Adrenal gland (tissue), 5 donors: ENCODE measurements around the gene LRP1.

Experiments used
- CTCF ChIP-seq, 6 experiments: fragments of 450-650 bp in 4 of 6; fragments of 200-600 bp in 2 of 6; sonication (generic) in 1 of 6; IDR thresholded peaks; 1 replicate in 5 of 6; 2 replicates in 1 of 6; pipeline versions ENCODE4 v1.5.1 to v1.8.0; 2016 to 2021; ENCODE audit warnings: antibody characterized with exemption in 6 of 6, mild to moderate bottlenecking in 2 of 6, moderate library complexity in 1 of 6
- POLR2A ChIP-seq, 2 donors: fragments of 450-650 bp; IDR thresholded peaks; one replicate each; pipeline ENCODE4 v1.6.1; 2017; ENCODE audit warnings: antibody characterized with exemption in 2 of 2, mild to moderate bottlenecking in 2 of 2, moderate library complexity in 1 of 2
- donor health status: DM: no; HTN: no; CAD: no.

GRCh38 chr12:57224278-57224972, 96.1 kb downstream of the LRP1 start:
- no peak for TF ChIP-seq CTCF (IDR thresholded peaks at IDR 0.05)
- no peak for TF ChIP-seq POLR2A (IDR thresholded peaks at IDR 0.05)
